Stimulated activated naive CD4-positive, alpha-beta T cell (primary cell): ENCODE data around the gene FRMD8.
A peak's percentile ranks its signal among the peaks of the same experiment; 100 is the strongest.

Source experiments
- DNase-seq, 6 experiments: peaks; one replicate each; lab custom pipeline; 2025; lab: John Stamatoyannopoulos, UW

FRMD8 gene

GRCh38 chr11:65454696-65455456, 68.4 kb downstream of the FRMD8 start:
- peak in 5 of 6 experiments; percentile 56 to 78 (median 70) for DNase-seq

GRCh38 chr11:65456418-65456817, 70.0 kb downstream of the FRMD8 start:
- DNase-seq, result no peak

GRCh38 chr11:65459552-65459951, 73.1 kb downstream of the FRMD8 start:
- DNase-seq, result no peak
